BLaER1 treated with 17β-estradiol and CSF1 and Interleukin-3, amounts not matched to agents 10 nM and 100 nM (cell line): Measurements from ENCODE around the gene TMPRSS3.
"Not testable (repeated sequence)": the region's sequence is repeated elsewhere in the genome, so short reads cannot be mapped to it uniquely, and the experiment has no call there.

Source experiments
- H3K27ac ChIP-seq, 11 experiments: shearing (Covaris generic); formaldehyde crosslinking; 2 replicates each; pipeline ENCODE4 v1.8.1; 2022
- H3K27me3 ChIP-seq, 11 experiments: shearing (Covaris generic); formaldehyde crosslinking; 2 replicates each; pipeline ENCODE4 v1.8.1; 2022
- H3K36me3 ChIP-seq, 11 experiments: shearing (Covaris generic); formaldehyde crosslinking; 2 replicates each; pipeline ENCODE4 v1.8.1; 2022
- H3K4me1 ChIP-seq, 10 experiments: shearing (Covaris generic); formaldehyde crosslinking; 2 replicates each; pipeline ENCODE4 v1.8.1; 2022
- H3K4me2 ChIP-seq, 11 experiments: shearing (Covaris generic); formaldehyde crosslinking; 2 replicates each; pipeline ENCODE4 v1.8.1; 2022
- H3K4me3 ChIP-seq, 10 experiments: shearing (Covaris generic); formaldehyde crosslinking; 2 replicates each; pipeline ENCODE4 v1.8.1; 2022
- H3K9ac ChIP-seq, 11 experiments: shearing (Covaris generic); formaldehyde crosslinking; 2 replicates each; pipeline ENCODE4 v1.8.1; 2022
- H3K9me3 ChIP-seq, 11 experiments: shearing (Covaris generic); formaldehyde crosslinking; replicated peaks in 1 of 11; 2 replicates each; pipeline ENCODE4 v1.8.1; 2022
- H4K20me1 ChIP-seq, 11 experiments: shearing (Covaris generic); formaldehyde crosslinking; 2 replicates each; pipeline ENCODE4 v1.8.1; 2022
- Cebpa-rat ChIP-seq, 11 experiments: shearing (Covaris generic); IDR thresholded peaks; 2 replicates each; pipeline ENCODE4 v1.8.1; 2022

Gene TMPRSS3

GRCh38 chr21:42409366-42409765 lies 13.5 kb upstream of the TMPRSS3 start:
- H3K36me3 ChIP-seq = no peaks in the 10 kb centered on the region
- peaks cover 0 to 16% (median 0%) of the 10 kb centered on the region in 11 experiments; a peak in 2 of 22 replicates for H4K20me1 ChIP-seq
- H3K4me1 ChIP-seq = peaks cover 16 to 49% (median 44%) of the 10 kb centered on the region in 10 experiments
- H3K4me3 ChIP-seq = no peak overlapping the region
- H3K9ac ChIP-seq = no peak overlapping the region
- no peaks in the 10 kb centered on the region; a peak in 1 of 22 replicates for H3K9me3 ChIP-seq
- no peak overlapping the region for H3K4me2 ChIP-seq
- peaks cover 0 to 17% (median 8%) of the 10 kb centered on the region in 11 experiments; a peak in 10 of 22 replicates for H3K27me3 ChIP-seq
- H3K27ac ChIP-seq = no peak overlapping the region
- TF ChIP-seq Cebpa-rat (IDR thresholded peaks at IDR 0.05) = no peak

- H3K27ac ChIP-seq, H3K9me3 ChIP-seq, H3K9ac ChIP-seq, H3K36me3 ChIP-seq, H3K4me3 ChIP-seq: not testable (repeated sequence)
- H3K27me3 ChIP-seq = peaks cover 0 to 17% (median 8%) of the 10 kb centered on the region in 11 experiments; a peak in 10 of 22 replicates
- 0 out of 22 replicates have a peak overlapping the region, but pooled peaks of 1 of the 11 experiments have one; percentile 22 for H3K4me2 ChIP-seq
- H4K20me1 ChIP-seq = peaks cover 0 to 16% (median 0%) of the 10 kb centered on the region in 11 experiments; a peak in 2 of 22 replicates
- H3K4me1 ChIP-seq = peaks cover 16 to 56% (median 50%) of the 10 kb centered on the region in 10 experiments
Observed at GRCh38 chr21:42408718-42409117, 12.9 kb upstream of the TMPRSS3 start.

- H3K4me1 ChIP-seq = peaks cover 16 to 57% (median 52%) of the 10 kb centered on the region in 10 experiments
- no peak for TF ChIP-seq Cebpa-rat (IDR thresholded peaks at IDR 0.05)
- H3K27me3 ChIP-seq = peaks cover 0 to 9% (median 5%) of the 10 kb centered on the region in 11 experiments; a peak in 9 of 22 replicates
- H3K27ac ChIP-seq = no peak overlapping the region
- H3K4me2 ChIP-seq = peak overlapping the region in 9 of 11 experiments; percentile 19 to 80 (median 41); a peak in 13 of 22 replicates
- H4K20me1 ChIP-seq = peaks cover 0 to 9% (median 0%) of the 10 kb centered on the region in 11 experiments; a peak in 1 of 22 replicates
- no peak overlapping the region for H3K4me3 ChIP-seq
- no peak overlapping the region for H3K9ac ChIP-seq
- H3K9me3 ChIP-seq = peaks cover 0 to 5% (median under 1%) of the 10 kb centered on the region in 11 experiments; a peak in 11 of 22 replicates
- H3K36me3 ChIP-seq = no peaks in the 10 kb centered on the region
Observed at GRCh38 chr21:42407476-42407875, 11.6 kb upstream of the TMPRSS3 start.

- Histone ChIP-seq H4K20me1 (peaks cover 0 to 3% (median 0%) of the 10 kb centered on the region in 11 experiments; a peak in 1 of 22 replicates), H3K36me3 (no peaks in the 10 kb centered on the region), H3K4me1 (peaks cover 16 to 51% (median 46%) of the 10 kb centered on the region in 10 experiments), H3K27me3 (peaks cover 0 to 3% (median 0%) of the 10 kb centered on the region in 11 experiments; a peak in 5 of 22 replicates), H3K27ac (no peak overlapping the region), H3K4me3 (no peak overlapping the region), H3K9ac (no peak overlapping the region), H3K4me2 (peak overlapping the region; percentile 16 to 80 (median 36); a peak in 21 of 22 replicates), H3K9me3 (peaks cover 4 to 11% (median 7%) of the 10 kb centered on the region in 11 experiments; a peak in 19 of 22 replicates)
- TF ChIP-seq Cebpa-rat (IDR thresholded peaks at IDR 0.05) = no peak
Observed at GRCh38 chr21:42406866-42407265, 11.0 kb upstream of the TMPRSS3 start.

- no peak overlapping the region for H3K4me3 ChIP-seq
- no peak for TF ChIP-seq Cebpa-rat (IDR thresholded peaks at IDR 0.05)
- no peaks in the 10 kb centered on the region for H3K36me3 ChIP-seq
- H4K20me1 ChIP-seq = no peaks in the 10 kb centered on the region
- peaks cover 16 to 48% (median 41%) of the 10 kb centered on the region in 10 experiments for H3K4me1 ChIP-seq
- peak overlapping the region; percentile 16 to 80 (median 36); a peak in 21 of 22 replicates for H3K4me2 ChIP-seq
- H3K9ac ChIP-seq = no peak overlapping the region
- H3K27me3 ChIP-seq = no peaks in the 10 kb centered on the region
- peak overlapping the region in 3 of 11 experiments; percentile 12 to 30 (median 26); a peak in 3 of 22 replicates for H3K27ac ChIP-seq
- H3K9me3 ChIP-seq = peaks cover 10 to 18% (median 13%) of the 10 kb centered on the region in 11 experiments; a peak in 21 of 22 replicates
Observed at GRCh38 chr21:42406201-42406621, 10.4 kb upstream of the TMPRSS3 start.

GRCh38 chr21:42405064-42406013 lies 9.5 kb upstream of the TMPRSS3 start:
- H3K9ac ChIP-seq = no peak overlapping the region
- no peaks in the 10 kb centered on the region for H3K36me3 ChIP-seq
- no peaks in the 10 kb centered on the region for H3K27me3 ChIP-seq
- H3K27ac ChIP-seq = no peak overlapping the region
- no peak overlapping the region for H3K4me3 ChIP-seq
- peaks cover 16 to 48% (median 41%) of the 10 kb centered on the region in 10 experiments for H3K4me1 ChIP-seq
- H3K4me2 ChIP-seq = peak overlapping the region in 8 of 11 experiments; percentile 45 to 80 (median 62); a peak in 13 of 22 replicates
- no peaks in the 10 kb centered on the region for H4K20me1 ChIP-seq
- TF ChIP-seq Cebpa-rat (IDR thresholded peaks at IDR 0.05) = no peak
- peaks cover 12 to 19% (median 15%) of the 10 kb centered on the region in 11 experiments; a peak in 21 of 22 replicates for H3K9me3 ChIP-seq

GRCh38 chr21:42404539-42404938 lies 8.7 kb upstream of the TMPRSS3 start:
- Histone ChIP-seq H3K9ac (no peak overlapping the region), H3K27ac (no peak overlapping the region), H4K20me1 (no peaks in the 10 kb centered on the region), H3K36me3 (no peaks in the 10 kb centered on the region), H3K9me3 (peaks cover 12 to 19% (median 15%) of the 10 kb centered on the region in 11 experiments; a peak in 21 of 22 replicates), H3K4me2 (peak overlapping the region in 8 of 11 experiments; percentile 45 to 80 (median 62); a peak in 14 of 22 replicates), H3K4me3 (no peak overlapping the region), H3K27me3 (no peaks in the 10 kb centered on the region), H3K4me1 (peaks cover 16 to 51% (median 42%) of the 10 kb centered on the region in 10 experiments)
- TF ChIP-seq Cebpa-rat (IDR thresholded peaks at IDR 0.05) = no peak

GRCh38 chr21:42403611-42404231 lies 7.9 kb upstream of the TMPRSS3 start, which contains the start of gene UBASH3A:
Gene UBASH3A (plus strand): TSS chr21:42403902. CDS start chr21:42403946, 44 bp downstream.
- H3K27me3 ChIP-seq = no peaks in the 10 kb centered on the region
- no peak within 1 kb of the TSS for H3K27ac ChIP-seq
- H3K4me2 ChIP-seq = peak within 1 kb of the TSS in 9 of 11 experiments; percentile 5 to 80 (median 62); a peak in 17 of 22 replicates
- H3K9me3 ChIP-seq = peaks cover 12 to 19% (median 15%) of the 10 kb centered on the region in 11 experiments; a peak in 21 of 22 replicates
- no peaks in the 10 kb centered on the region for H3K36me3 ChIP-seq
- H3K4me3 ChIP-seq = no peak within 1 kb of the TSS
- no peak for TF ChIP-seq Cebpa-rat (IDR thresholded peaks at IDR 0.05)
- H3K4me1 ChIP-seq = peaks cover 20 to 59% (median 50%) of the 10 kb centered on the region in 10 experiments
- no peaks in the 10 kb centered on the region for H4K20me1 ChIP-seq
- no peak within 1 kb of the TSS for H3K9ac ChIP-seq
